Astrocyte (in vitro differentiated cells and primary cell): Measurements from ENCODE around the gene FER.

Experiments used
- EZH2 ChIP-seq: IDR thresholded peaks from 2 replicates; pipeline ENCODE4 v1.6.1; 2012; ENCODE audit warnings: mild to moderate bottlenecking, low read length, inconsistent platforms; ENCODE audit not compliant: insufficient read depth
- TF ChIP-seq, protein P1 (sequence below): IDR thresholded peaks from 2 replicates; pipeline ENCODE4 v1.5.1; 2011; ENCODE audit warnings: low read depth, mild to moderate bottlenecking, inconsistent platforms, low read length, moderate library complexity; ENCODE audit not compliant: insufficient read depth

DNA sequence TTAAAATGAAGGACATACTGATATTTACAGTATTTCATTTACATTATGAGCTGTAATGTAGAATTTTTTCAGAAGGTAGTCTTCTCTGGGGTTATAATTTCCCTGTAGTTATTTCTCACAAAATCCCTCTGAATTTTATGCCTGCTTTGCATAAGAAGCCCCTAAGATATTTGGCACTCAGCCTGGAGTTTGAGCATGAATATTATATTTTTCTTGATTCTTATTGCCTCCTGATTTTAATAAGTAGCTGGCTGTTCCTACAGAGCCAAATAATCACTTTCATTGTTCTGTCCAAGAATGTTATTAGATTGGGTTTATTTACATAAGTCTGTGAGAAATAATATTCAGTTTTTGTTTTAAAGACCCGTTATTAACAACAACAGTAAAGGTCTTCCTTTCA, 195.0 kb downstream of the FER start:
- TF ChIP-seq, protein P1, sequence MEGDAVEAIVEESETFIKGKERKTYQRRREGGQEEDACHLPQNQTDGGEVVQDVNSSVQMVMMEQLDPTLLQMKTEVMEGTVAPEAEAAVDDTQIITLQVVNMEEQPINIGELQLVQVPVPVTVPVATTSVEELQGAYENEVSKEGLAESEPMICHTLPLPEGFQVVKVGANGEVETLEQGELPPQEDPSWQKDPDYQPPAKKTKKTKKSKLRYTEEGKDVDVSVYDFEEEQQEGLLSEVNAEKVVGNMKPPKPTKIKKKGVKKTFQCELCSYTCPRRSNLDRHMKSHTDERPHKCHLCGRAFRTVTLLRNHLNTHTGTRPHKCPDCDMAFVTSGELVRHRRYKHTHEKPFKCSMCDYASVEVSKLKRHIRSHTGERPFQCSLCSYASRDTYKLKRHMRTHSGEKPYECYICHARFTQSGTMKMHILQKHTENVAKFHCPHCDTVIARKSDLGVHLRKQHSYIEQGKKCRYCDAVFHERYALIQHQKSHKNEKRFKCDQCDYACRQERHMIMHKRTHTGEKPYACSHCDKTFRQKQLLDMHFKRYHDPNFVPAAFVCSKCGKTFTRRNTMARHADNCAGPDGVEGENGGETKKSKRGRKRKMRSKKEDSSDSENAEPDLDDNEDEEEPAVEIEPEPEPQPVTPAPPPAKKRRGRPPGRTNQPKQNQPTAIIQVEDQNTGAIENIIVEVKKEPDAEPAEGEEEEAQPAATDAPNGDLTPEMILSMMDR, result no peak
- TF ChIP-seq EZH2, result no peak
